ENCODE data around the gene RTN4RL1. TPM values are rescaled to one million over a fixed set of nuclear protein-coding genes. Genes with fewer than 3 reads are reported as not detected.

RTN4RL1 gene
- total and polyA plus RNA-seq, 2 of the 13 experiments (the other 11 are each of a cell fraction or from before 2014, with no cell fraction given): 0.01 TPM; not detected in 1

DNA sequence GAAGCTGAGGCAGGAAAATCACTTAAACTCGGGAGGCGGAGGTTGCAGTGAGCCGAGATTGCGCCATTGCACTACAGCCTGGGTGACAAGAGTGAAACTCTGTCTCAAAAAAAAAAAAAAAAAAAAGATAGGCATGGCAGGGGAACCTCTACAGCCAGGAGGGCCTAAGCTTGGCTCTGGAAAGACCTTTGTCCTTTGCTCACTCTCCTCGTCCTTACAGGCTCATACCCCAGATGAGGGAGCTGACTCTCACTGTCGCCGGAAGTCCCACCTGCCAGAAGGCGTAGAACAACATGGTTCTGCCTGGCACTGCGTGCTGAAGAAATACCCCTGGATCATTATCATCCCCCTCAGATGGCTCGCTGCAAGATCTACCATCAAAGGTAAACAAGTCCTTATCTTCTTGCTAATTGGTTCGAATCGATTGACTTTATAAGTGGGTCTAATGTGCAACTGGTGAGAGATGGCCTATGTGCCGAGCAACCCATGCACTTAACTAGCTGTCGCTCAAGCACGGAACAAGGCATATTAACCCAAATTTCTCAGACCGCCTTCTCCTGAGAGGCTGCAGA is 29.7 kb downstream of the RTN4RL1 start (continued):
- TF ChIP-seq, protein P1, sequence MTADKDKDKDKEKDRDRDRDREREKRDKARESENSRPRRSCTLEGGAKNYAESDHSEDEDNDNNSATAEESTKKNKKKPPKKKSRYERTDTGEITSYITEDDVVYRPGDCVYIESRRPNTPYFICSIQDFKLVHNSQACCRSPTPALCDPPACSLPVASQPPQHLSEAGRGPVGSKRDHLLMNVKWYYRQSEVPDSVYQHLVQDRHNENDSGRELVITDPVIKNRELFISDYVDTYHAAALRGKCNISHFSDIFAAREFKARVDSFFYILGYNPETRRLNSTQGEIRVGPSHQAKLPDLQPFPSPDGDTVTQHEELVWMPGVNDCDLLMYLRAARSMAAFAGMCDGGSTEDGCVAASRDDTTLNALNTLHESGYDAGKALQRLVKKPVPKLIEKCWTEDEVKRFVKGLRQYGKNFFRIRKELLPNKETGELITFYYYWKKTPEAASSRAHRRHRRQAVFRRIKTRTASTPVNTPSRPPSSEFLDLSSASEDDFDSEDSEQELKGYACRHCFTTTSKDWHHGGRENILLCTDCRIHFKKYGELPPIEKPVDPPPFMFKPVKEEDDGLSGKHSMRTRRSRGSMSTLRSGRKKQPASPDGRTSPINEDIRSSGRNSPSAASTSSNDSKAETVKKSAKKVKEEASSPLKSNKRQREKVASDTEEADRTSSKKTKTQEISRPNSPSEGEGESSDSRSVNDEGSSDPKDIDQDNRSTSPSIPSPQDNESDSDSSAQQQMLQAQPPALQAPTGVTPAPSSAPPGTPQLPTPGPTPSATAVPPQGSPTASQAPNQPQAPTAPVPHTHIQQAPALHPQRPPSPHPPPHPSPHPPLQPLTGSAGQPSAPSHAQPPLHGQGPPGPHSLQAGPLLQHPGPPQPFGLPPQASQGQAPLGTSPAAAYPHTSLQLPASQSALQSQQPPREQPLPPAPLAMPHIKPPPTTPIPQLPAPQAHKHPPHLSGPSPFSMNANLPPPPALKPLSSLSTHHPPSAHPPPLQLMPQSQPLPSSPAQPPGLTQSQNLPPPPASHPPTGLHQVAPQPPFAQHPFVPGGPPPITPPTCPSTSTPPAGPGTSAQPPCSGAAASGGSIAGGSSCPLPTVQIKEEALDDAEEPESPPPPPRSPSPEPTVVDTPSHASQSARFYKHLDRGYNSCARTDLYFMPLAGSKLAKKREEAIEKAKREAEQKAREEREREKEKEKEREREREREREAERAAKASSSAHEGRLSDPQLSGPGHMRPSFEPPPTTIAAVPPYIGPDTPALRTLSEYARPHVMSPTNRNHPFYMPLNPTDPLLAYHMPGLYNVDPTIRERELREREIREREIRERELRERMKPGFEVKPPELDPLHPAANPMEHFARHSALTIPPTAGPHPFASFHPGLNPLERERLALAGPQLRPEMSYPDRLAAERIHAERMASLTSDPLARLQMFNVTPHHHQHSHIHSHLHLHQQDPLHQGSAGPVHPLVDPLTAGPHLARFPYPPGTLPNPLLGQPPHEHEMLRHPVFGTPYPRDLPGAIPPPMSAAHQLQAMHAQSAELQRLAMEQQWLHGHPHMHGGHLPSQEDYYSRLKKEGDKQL (CRISPR knock-in tag; IDR thresholded peaks at IDR 0.05; ENCODE audit: low read depth): no peak
- TF ChIP-seq, protein P2, sequence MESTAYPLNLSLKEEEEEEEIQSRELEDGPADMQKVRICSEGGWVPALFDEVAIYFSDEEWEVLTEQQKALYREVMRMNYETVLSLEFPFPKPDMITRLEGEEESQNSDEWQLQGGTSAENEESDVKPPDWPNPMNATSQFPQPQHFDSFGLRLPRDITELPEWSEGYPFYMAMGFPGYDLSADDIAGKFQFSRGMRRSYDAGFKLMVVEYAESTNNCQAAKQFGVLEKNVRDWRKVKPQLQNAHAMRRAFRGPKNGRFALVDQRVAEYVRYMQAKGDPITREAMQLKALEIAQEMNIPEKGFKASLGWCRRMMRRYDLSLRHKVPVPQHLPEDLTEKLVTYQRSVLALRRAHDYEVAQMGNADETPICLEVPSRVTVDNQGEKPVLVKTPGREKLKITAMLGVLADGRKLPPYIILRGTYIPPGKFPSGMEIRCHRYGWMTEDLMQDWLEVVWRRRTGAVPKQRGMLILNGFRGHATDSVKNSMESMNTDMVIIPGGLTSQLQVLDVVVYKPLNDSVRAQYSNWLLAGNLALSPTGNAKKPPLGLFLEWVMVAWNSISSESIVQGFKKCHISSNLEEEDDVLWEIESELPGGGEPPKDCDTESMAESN (CRISPR knock-in tag; conservative IDR thresholded peaks at IDR 0.05): no peak; the same call in 1 of the 2 replicates
- TF ChIP-seq YEATS2 (CRISPR knock-in tag; IDR thresholded peaks at IDR 0.05; ENCODE audit: borderline replicate concordance) (peak; percentile 48; the same call in 1 of the 2 replicates), ZNF207 (IDR thresholded peaks at IDR 0.05; ENCODE audit: borderline replicate concordance) (no peak), ZNF777 (CRISPR knock-in tag; IDR thresholded peaks at IDR 0.05) (no peak), GTF2F1 (IDR thresholded peaks at IDR 0.05; ENCODE audit: low read length) (no peak)
- TF ChIP-seq, protein P3, sequence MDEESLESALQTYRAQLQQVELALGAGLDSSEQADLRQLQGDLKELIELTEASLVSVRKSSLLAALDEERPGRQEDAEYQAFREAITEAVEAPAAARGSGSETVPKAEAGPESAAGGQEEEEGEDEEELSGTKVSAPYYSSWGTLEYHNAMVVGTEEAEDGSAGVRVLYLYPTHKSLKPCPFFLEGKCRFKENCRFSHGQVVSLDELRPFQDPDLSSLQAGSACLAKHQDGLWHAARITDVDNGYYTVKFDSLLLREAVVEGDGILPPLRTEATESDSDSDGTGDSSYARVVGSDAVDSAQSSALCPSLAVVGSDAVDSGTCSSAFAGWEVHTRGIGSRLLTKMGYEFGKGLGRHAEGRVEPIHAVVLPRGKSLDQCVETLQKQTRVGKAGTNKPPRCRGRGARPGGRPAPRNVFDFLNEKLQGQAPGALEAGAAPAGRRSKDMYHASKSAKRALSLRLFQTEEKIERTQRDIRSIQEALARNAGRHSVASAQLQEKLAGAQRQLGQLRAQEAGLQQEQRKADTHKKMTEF (CRISPR knock-in tag; IDR thresholded peaks at IDR 0.05): no peak
- TF ChIP-seq, protein P4, sequence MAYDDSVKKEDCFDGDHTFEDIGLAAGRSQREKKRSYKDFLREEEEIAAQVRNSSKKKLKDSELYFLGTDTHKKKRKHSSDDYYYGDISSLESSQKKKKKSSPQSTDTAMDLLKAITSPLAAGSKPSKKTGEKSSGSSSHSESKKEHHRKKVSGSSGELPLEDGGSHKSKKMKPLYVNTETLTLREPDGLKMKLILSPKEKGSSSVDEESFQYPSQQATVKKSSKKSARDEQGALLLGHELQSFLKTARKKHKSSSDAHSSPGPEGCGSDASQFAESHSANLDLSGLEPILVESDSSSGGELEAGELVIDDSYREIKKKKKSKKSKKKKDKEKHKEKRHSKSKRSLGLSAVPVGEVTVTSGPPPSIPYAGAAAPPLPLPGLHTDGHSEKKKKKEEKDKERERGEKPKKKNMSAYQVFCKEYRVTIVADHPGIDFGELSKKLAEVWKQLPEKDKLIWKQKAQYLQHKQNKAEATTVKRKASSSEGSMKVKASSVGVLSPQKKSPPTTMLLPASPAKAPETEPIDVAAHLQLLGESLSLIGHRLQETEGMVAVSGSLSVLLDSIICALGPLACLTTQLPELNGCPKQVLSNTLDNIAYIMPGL (CRISPR knock-in tag; IDR thresholded peaks at IDR 0.05; ENCODE audit: borderline replicate concordance in 1 of 2, low read depth in 1 of 2): peak in 1 of 2 experiments; percentile 57; a peak in 1 of 4 replicates
- TF ChIP-seq, protein P5, sequence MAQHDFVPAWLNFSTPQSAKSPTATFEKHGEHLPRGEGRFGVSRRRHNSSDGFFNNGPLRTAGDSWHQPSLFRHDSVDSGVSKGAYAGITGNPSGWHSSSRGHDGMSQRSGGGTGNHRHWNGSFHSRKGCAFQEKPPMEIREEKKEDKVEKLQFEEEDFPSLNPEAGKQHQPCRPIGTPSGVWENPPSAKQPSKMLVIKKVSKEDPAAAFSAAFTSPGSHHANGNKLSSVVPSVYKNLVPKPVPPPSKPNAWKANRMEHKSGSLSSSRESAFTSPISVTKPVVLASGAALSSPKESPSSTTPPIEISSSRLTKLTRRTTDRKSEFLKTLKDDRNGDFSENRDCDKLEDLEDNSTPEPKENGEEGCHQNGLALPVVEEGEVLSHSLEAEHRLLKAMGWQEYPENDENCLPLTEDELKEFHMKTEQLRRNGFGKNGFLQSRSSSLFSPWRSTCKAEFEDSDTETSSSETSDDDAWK (CRISPR knock-in tag; IDR thresholded peaks at IDR 0.05): no peak

All from HepG2 (cell line).